Hepatocyte (in vitro differentiated cells): Measurements from ENCODE around the gene TMPRSS3. TPM values are rescaled to one million over a fixed set of nuclear protein-coding genes. Genes with fewer than 3 reads are reported as not detected.

Source experiments
- DNase-seq: peaks from one replicate; pipeline ENCODE4 v3.0.0-alpha.2; 2016; ENCODE audit warnings: low spot score
- H2AFZ ChIP-seq: fragments of 200-600 bp; sonication (generic); 2 replicates; pipeline ENCODE4 v1.6.0; 2016; ENCODE audit warnings: antibody characterized with exemption, mild to moderate bottlenecking
- H3K27ac ChIP-seq: fragments of 200-600 bp; sonication (generic); 2 replicates; pipeline ENCODE4 v1.5.1; 2016; ENCODE audit warnings: mild to moderate bottlenecking
- H3K27me3 ChIP-seq: fragments of 200-600 bp; sonication (generic); 2 replicates; pipeline ENCODE4 v1.6.1; 2016
- H3K36me3 ChIP-seq: fragments of 200-600 bp; sonication (generic); replicated peaks from 2 replicates; pipeline ENCODE4 v1.5.1; 2016; ENCODE audit warnings: low read depth; ENCODE audit not compliant: insufficient read depth
- H3K4me1 ChIP-seq: fragments of 200-600 bp; sonication (generic); 2 replicates; pipeline ENCODE4 v1.5.1; 2016; ENCODE audit warnings: mild to moderate bottlenecking, moderate library complexity; ENCODE audit not compliant: insufficient read depth
- H3K4me2 ChIP-seq: fragments of 200-600 bp; sonication (generic); 2 replicates; pipeline ENCODE4 v1.6.0; 2016
- H3K4me3 ChIP-seq: fragments of 200-600 bp; sonication (generic); 2 replicates; pipeline ENCODE4 v1.5.1; 2016; ENCODE audit warnings: mild to moderate bottlenecking
- H3K79me2 ChIP-seq: fragments of 200-600 bp; sonication (generic); 2 replicates; pipeline ENCODE4 v1.6.0; 2017; ENCODE audit warnings: mild to moderate bottlenecking
- H3K9me2 ChIP-seq: fragments of 200-600 bp; sonication (generic); replicated peaks from 2 replicates; pipeline ENCODE4 v1.6.0; 2017; ENCODE audit warnings: mild to moderate bottlenecking; ENCODE audit not compliant: insufficient read depth
- H3K9me3 ChIP-seq: fragments of 200-600 bp; sonication (generic); 2 replicates; pipeline ENCODE4 v1.5.1; 2016; ENCODE audit warnings: low read depth, mild to moderate bottlenecking
- H4K20me1 ChIP-seq: fragments of 200-600 bp; sonication (generic); 2 replicates; pipeline ENCODE4 v1.6.0; 2016; ENCODE audit warnings: mild to moderate bottlenecking; ENCODE audit not compliant: insufficient read depth, poor library complexity, severe bottlenecking
- CTCF ChIP-seq: fragments of 200-600 bp; sonication (generic); IDR thresholded peaks from 2 replicates; pipeline ENCODE4 v1.5.1; 2016; ENCODE audit warnings: antibody characterized with exemption, mild to moderate bottlenecking; ENCODE audit not compliant: poor library complexity
- EZH2 ChIP-seq: fragments of 200-600 bp; sonication (generic); IDR thresholded peaks from 2 replicates; pipeline ENCODE4 v1.6.1; 2016; ENCODE audit warnings: antibody characterized with exemption, mild to moderate bottlenecking, borderline replicate concordance
- EZH2phosphoT487 ChIP-seq: fragments of 200-600 bp; sonication (generic); IDR thresholded peaks from one replicate; pipeline ENCODE4 v1.6.1; 2018; ENCODE audit warnings: antibody characterized with exemption, mild to moderate bottlenecking, low read depth, moderate library complexity; ENCODE audit not compliant: unreplicated experiment, severe bottlenecking
- WGBS: methylation state at CpG from one replicate; pipeline ENCODE4 v1.1.6; 2016; ENCODE audit warnings: low lambda C conversion rate; ENCODE audit errors: missing lambda C conversion rate; 5-methylcytosine and 5-hydroxymethylcytosine counted together
- polyA plus RNA-seq: library from polyadenylated mRNA; unstranded; fragments of >200 nt; fragmentation: Nextera tagmentation; extraction: Ambion mirVana; gene quantifications from 2 replicates; pipeline ENCODE4 v1.2.1, GENCODE V29; 2016
- total RNA-seq: library from RNA; depleted of rRNA; stranded (reverse); fragments of >200 nt; gene quantifications from 2 replicates; pipeline ENCODE4 v1.2.3, GENCODE V29; 2014

Gene TMPRSS3
- total and polyA plus RNA-seq, 2 experiments from 2014 or later, result 1.4 to 1.7 TPM

- WGBS, result 81% methylated on average over 11 of the region's 11 CpGs
- no peak overlapping the region for H3K4me3 ChIP-seq
These were observed 51.8 kb downstream of the TMPRSS3 start for GRCh38 chr21:42343963-42344510.

GRCh38 chr21:42343556-42343955, 52.3 kb downstream of the TMPRSS3 start:
- H3K9me2 ChIP-seq, result no peaks in the 10 kb centered on the region
- no peaks in the 10 kb centered on the region for H3K27me3 ChIP-seq
- H3K9me3 ChIP-seq, result no peaks in the 10 kb centered on the region
- no peaks in the 10 kb centered on the region for H3K36me3 ChIP-seq
- TF ChIP-seq CTCF, result no peak
- no peak for TF ChIP-seq EZH2
- TF ChIP-seq EZH2phosphoT487, result no peak
- no peak overlapping the region for H3K4me2 ChIP-seq
- H2AFZ ChIP-seq, result no peak overlapping the region
- no peak overlapping the region for H3K4me3 ChIP-seq
- H3K4me1 ChIP-seq, result peaks cover under 1% of the 10 kb centered on the region
- no peaks in the 10 kb centered on the region for H3K79me2 ChIP-seq
- H4K20me1 ChIP-seq, result no peaks in the 10 kb centered on the region
- 92% methylated on average over 6 of the region's 6 CpGs for WGBS
- no peak for DNase-seq
- H3K27ac ChIP-seq, result no peak overlapping the region

More at GRCh38 chr21:42343963-42344510, 51.8 kb downstream of the TMPRSS3 start:
- H3K36me3 ChIP-seq, result no peaks in the 10 kb centered on the region
- H3K27ac ChIP-seq, result no peak overlapping the region
- no peaks in the 10 kb centered on the region for H3K4me1 ChIP-seq
- no peak overlapping the region for H3K4me2 ChIP-seq
- no peaks in the 10 kb centered on the region for H3K27me3 ChIP-seq
- no peaks in the 10 kb centered on the region for H4K20me1 ChIP-seq
- TF ChIP-seq EZH2phosphoT487, result no peak
- H3K9me3 ChIP-seq, result no peaks in the 10 kb centered on the region
- no peaks in the 10 kb centered on the region for H3K9me2 ChIP-seq
- no peaks in the 10 kb centered on the region for H3K79me2 ChIP-seq
- no peak overlapping the region for H2AFZ ChIP-seq
- DNase-seq, result no peak

- H3K9me3 ChIP-seq, result no peaks in the 10 kb centered on the region
- H3K4me1 ChIP-seq, result peaks cover 5% of the 10 kb centered on the region
- no peaks in the 10 kb centered on the region for H4K20me1 ChIP-seq
- WGBS, result 87% methylated on average over 10 of the region's 10 CpGs
- TF ChIP-seq EZH2phosphoT487 (no peak), EZH2 (no peak), CTCF (no peak)
- no peaks in the 10 kb centered on the region for H3K9me2 ChIP-seq
- no peaks in the 10 kb centered on the region for H3K27me3 ChIP-seq
- no peaks in the 10 kb centered on the region for H3K36me3 ChIP-seq
- no peak overlapping the region for H3K27ac ChIP-seq
- H2AFZ ChIP-seq, result no peak overlapping the region
- no peak overlapping the region for H3K4me3 ChIP-seq
- no peak for DNase-seq
- no peaks in the 10 kb centered on the region for H3K79me2 ChIP-seq
- no peak overlapping the region for H3K4me2 ChIP-seq
These were observed 52.8 kb downstream of the TMPRSS3 start for GRCh38 chr21:42343101-42343500.

- no peaks in the 10 kb centered on the region for H3K79me2 ChIP-seq
- WGBS, result 93% methylated on average over 15 of the region's 15 CpGs
- H3K4me1 ChIP-seq, result peaks cover 6% of the 10 kb centered on the region
- H3K27ac ChIP-seq, result no peak overlapping the region
- DNase-seq, result no peak
- no peaks in the 10 kb centered on the region for H3K9me2 ChIP-seq
- H3K27me3 ChIP-seq, result no peaks in the 10 kb centered on the region
- TF ChIP-seq EZH2phosphoT487, result no peak
- TF ChIP-seq CTCF, result no peak
- TF ChIP-seq EZH2, result no peak
- H2AFZ ChIP-seq, result no peak overlapping the region
- H3K4me2 ChIP-seq, result no peak overlapping the region
- no peaks in the 10 kb centered on the region for H4K20me1 ChIP-seq
- H3K9me3 ChIP-seq, result no peaks in the 10 kb centered on the region
- H3K36me3 ChIP-seq, result no peaks in the 10 kb centered on the region
- no peak overlapping the region for H3K4me3 ChIP-seq
These were observed 53.9 kb downstream of the TMPRSS3 start for GRCh38 chr21:42341776-42342542.
